DND-41 (cell line): ENCODE measurements around the gene SUSD6.

Source experiments
- EZH2 ChIP-seq: IDR thresholded peaks from 3 replicates; pipeline ENCODE4 v1.6.1; 2012; ENCODE audit warnings: borderline replicate concordance, low read depth, mild to moderate bottlenecking, moderate library complexity, low read length, inconsistent platforms; ENCODE audit not compliant: severe bottlenecking
- TF ChIP-seq, protein P1 (sequence below): IDR thresholded peaks from 2 replicates; pipeline ENCODE4 v1.5.1; 2012; ENCODE audit warnings: borderline replicate concordance, low read length, moderate library complexity, mild to moderate bottlenecking; ENCODE audit not compliant: poor library complexity, severe bottlenecking; ENCODE audit errors: extremely low read depth

DNA sequence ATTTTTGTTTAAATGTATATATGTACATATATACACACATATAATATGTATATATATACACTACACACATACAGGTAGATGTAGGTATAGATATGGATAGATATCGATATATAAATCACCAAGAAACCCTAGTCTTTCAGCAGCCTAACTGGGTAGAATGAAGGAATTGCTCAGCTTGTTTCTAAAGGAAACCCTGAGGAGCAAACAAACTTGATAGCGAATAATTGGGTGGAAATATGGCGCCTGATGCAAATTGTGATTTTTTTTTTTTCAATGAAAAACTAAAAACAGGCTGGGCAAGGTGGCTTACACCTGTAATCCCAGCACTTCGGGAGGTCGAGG is 36.5 kb upstream of the SUSD6 start:
- TF ChIP-seq EZH2: no peak
- TF ChIP-seq, protein P1, sequence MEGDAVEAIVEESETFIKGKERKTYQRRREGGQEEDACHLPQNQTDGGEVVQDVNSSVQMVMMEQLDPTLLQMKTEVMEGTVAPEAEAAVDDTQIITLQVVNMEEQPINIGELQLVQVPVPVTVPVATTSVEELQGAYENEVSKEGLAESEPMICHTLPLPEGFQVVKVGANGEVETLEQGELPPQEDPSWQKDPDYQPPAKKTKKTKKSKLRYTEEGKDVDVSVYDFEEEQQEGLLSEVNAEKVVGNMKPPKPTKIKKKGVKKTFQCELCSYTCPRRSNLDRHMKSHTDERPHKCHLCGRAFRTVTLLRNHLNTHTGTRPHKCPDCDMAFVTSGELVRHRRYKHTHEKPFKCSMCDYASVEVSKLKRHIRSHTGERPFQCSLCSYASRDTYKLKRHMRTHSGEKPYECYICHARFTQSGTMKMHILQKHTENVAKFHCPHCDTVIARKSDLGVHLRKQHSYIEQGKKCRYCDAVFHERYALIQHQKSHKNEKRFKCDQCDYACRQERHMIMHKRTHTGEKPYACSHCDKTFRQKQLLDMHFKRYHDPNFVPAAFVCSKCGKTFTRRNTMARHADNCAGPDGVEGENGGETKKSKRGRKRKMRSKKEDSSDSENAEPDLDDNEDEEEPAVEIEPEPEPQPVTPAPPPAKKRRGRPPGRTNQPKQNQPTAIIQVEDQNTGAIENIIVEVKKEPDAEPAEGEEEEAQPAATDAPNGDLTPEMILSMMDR: no peak
